K562 (cell line): Measurements from ENCODE around the gene DLGAP1. TPM values are rescaled to one million over a fixed set of nuclear protein-coding genes. Genes with fewer than 3 reads are reported as not detected.

ENCODE experiments used
- ARID3B ChIP-seq: fragments of 250-450 bp; sonication (Bioruptor Pico); IDR thresholded peaks from 2 replicates; pipeline ENCODE4 v1.4.0; 2020; ENCODE audit warnings: borderline replicate concordance
- EGR1 ChIP-seq: fragments of 450-650 bp; conservative IDR thresholded peaks from 2 replicates; pipeline ENCODE4 v1.6.1; 2017; ENCODE audit warnings: mild to moderate bottlenecking
- ELF4 ChIP-seq: fragments of 450-650 bp; formaldehyde crosslinking; IDR thresholded peaks from 2 replicates; pipeline ENCODE4 v1.4.0; 2022; ENCODE audit warnings: missing genetic modification characterization
- MLLT1 ChIP-seq, 2 experiments: fragments of 450-650 bp; IDR thresholded peaks; 2 replicates each; pipeline ENCODE4 v1.6.1; 2016
- RBM22 ChIP-seq: fragments of 200-400 bp; formaldehyde crosslinking; IDR thresholded peaks from 2 replicates; pipeline ENCODE4 v1.6.1; 2018; ENCODE audit warnings: low read length, low read depth; ENCODE audit not compliant: poor library complexity, severe bottlenecking
- REST ChIP-seq, 2 experiments: fragments of 450-650 bp; formaldehyde crosslinking in 1 of 2; IDR thresholded peaks; 2 replicates each; pipeline versions ENCODE4 v1.4.0 to v1.6.1; 2014 to 2020; ENCODE audit warnings: mild to moderate bottlenecking in 2 of 2, borderline replicate concordance in 1 of 2, low read depth in 1 of 2
- SIRT6 ChIP-seq: IDR thresholded peaks from one replicate; pipeline ENCODE4 v1.6.1; 2012; ENCODE audit warnings: low read depth, mild to moderate bottlenecking, control low read depth, inconsistent platforms, low read length, moderate library complexity
- SRSF7 ChIP-seq: fragments of 200-400 bp; formaldehyde crosslinking; optimal IDR thresholded peaks from 2 replicates; pipeline ENCODE3; 2017; ENCODE audit warnings: mild to moderate bottlenecking, low read depth, low read length
- USF1 ChIP-seq: sonication (generic); formaldehyde crosslinking; IDR thresholded peaks from 2 replicates; pipeline ENCODE4 v1.9.0; 2022; ENCODE audit warnings: mild to moderate bottlenecking, missing genetic modification reagents
- YY1 ChIP-seq, 3 experiments: IDR thresholded peaks; 2 replicates each; pipeline ENCODE4 v1.6.1; 2011; ENCODE audit warnings: low read length in 2 of 3, mild to moderate bottlenecking in 2 of 3, moderate library complexity in 2 of 3, borderline replicate concordance in 1 of 3, control low read depth in 1 of 3, low read depth in 1 of 3; ENCODE audit not compliant: insufficient read depth in 3 of 3, insufficient replicate concordance in 2 of 3, control insufficient read depth in 1 of 3, insufficient read length in 1 of 3; ENCODE audit errors: extremely low read depth in 1 of 3
- ZNF253 ChIP-seq: fragments of 250-450 bp; sonication (Bioruptor Pico); conservative IDR thresholded peaks from 2 replicates; pipeline ENCODE4 v1.6.1; 2021; ENCODE audit warnings: mild to moderate bottlenecking
- ZNF436 ChIP-seq: fragments of 250-450, 450-650 bp; sonication (Bioruptor Pico); formaldehyde crosslinking; IDR thresholded peaks from 2 replicates; pipeline ENCODE4 v1.7.0; 2020; ENCODE audit warnings: mild to moderate bottlenecking
- ZNF785 ChIP-seq: fragments of 250-450 bp; sonication (Bioruptor Pico); IDR thresholded peaks from 2 replicates; pipeline ENCODE4 v1.4.0; 2020; ENCODE audit warnings: mild to moderate bottlenecking
- polyA plus RNA-seq, 8 experiments: library from polyadenylated mRNA; depleted of rRNA in 4 of 8; stranded (reverse) in 5 of 8; unstranded in 3 of 8; fragments of >200 nt; fragmentation: Nextera tagmentation in 2 of 8; fragmentation: Illumina TruSeq in 1 of 8; extraction: Ambion mirVana in 2 of 8; extraction: Trizol in 1 of 8; gene quantifications; 2 replicates each; pipeline versions ENCODE4 v1.2.1 to v1.2.3, GENCODE V29; 2011 to 2014; ENCODE audit warnings: inconsistent platforms in 1 of 8, missing spikeins in 1 of 8
- total RNA-seq, 7 experiments: library from RNA; depleted of rRNA in 6 of 7; stranded (reverse); fragments of >200 nt in 6 of 7; fragmentation: Illumina TruSeq in 2 of 7; extraction: Trizol in 2 of 7; gene quantifications; 2 replicates each; pipeline versions ENCODE4 v1.2.1 to v1.2.3, GENCODE V29; 2011 to 2021; ENCODE audit warnings: low replicate concordance in 1 of 7

The DLGAP1 gene
- total and polyA plus RNA-seq, 9 of the 15 experiments (the other 6 are each of a cell fraction or from before 2014, with no cell fraction given) = 0.04 to 0.22 (median 0.08) TPM

- no peak for TF ChIP-seq REST (IDR thresholded peaks at IDR 0.05; ENCODE audit: borderline replicate concordance)
- TF ChIP-seq REST (CRISPR knock-in tag; IDR thresholded peaks at IDR 0.05; ENCODE audit: low read depth) = peak; percentile 18; the same call in 1 of the 2 replicates
- peak in 1 of 3 experiments; percentile 46 for TF ChIP-seq YY1 (IDR thresholded peaks at IDR 0.05; ENCODE audit: borderline replicate concordance in 1 of 3, control insufficient read depth in 1 of 3, extremely low read depth in 1 of 3, insufficient read depth in 3 of 3, insufficient read length in 1 of 3, insufficient replicate concordance in 2 of 3, low read depth in 1 of 3, low read length in 2 of 3)
- peak; percentile 97 for TF ChIP-seq USF1 (CRISPR knock-in tag)
- peak; percentile 67 for TF ChIP-seq ZNF436 (CRISPR knock-in tag)
- peak; percentile 85 for TF ChIP-seq SIRT6
- TF ChIP-seq SRSF7 = no peak
- TF ChIP-seq MLLT1 (IDR thresholded peaks at IDR 0.05) = no peak
- peak; percentile 82 for TF ChIP-seq RBM22
- no peak for TF ChIP-seq EGR1
- TF ChIP-seq ARID3B (CRISPR knock-in tag) = no peak
- no peak for TF ChIP-seq ZNF785 (CRISPR knock-in tag)
- 0 out of 2 replicates have a peak, but pooled peaks have one; percentile 30 for TF ChIP-seq ELF4 (CRISPR knock-in tag)
- 0 out of 2 replicates have a peak, but pooled peaks have one; percentile 74 for TF ChIP-seq ZNF253 (CRISPR knock-in tag)
Observed at GRCh38 chr18:3603421-3604234, 851.5 kb downstream of the DLGAP1 start (continued).
